ENCODE data around the gene DCAKD.

The DCAKD gene

DNA sequence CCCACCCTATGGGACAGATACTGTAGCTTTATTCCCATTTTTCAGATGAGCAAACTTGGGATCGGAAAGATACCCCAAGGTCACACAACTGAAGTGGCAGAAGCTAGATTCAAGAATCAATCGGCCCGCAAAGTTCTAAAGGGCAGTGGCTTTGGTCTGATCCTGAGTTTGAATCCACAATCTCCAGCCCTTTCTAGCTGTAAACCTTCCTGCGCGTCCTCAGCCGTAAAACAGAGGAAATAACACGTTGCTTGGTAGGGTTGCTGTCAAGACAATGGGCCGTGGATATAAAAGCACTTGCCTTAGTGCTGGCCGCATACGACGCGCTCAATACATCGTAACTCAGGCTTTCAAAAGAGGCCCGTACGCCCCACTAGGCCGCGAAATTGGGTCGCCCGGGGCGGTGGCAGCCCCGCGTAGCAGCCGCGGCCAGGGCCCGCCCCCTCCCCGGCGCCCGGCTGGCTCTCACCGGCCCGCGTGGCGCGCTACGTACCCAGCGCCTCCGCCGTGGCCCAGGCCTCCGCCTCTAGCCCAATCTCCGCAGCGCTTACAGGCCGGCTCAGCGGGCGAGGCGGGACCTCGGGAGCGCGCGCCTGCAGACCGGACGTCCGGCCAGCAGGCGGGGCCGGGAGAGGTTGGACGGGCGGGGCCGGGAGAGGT is at the start of gene DCAKD:
TSS of gene DCAKD (minus strand) at position 573 of the 660 bp plus-strand sequence. CDS start 16,747 bp downstream, outside the sequence.
- peak; percentile 90 to 93 for DNase-seq

GRCh38 chr17:45098869-45099616 is 47.6 kb upstream of the DCAKD start:
- DNase-seq, result peak; percentile 77 to 82

DNA sequence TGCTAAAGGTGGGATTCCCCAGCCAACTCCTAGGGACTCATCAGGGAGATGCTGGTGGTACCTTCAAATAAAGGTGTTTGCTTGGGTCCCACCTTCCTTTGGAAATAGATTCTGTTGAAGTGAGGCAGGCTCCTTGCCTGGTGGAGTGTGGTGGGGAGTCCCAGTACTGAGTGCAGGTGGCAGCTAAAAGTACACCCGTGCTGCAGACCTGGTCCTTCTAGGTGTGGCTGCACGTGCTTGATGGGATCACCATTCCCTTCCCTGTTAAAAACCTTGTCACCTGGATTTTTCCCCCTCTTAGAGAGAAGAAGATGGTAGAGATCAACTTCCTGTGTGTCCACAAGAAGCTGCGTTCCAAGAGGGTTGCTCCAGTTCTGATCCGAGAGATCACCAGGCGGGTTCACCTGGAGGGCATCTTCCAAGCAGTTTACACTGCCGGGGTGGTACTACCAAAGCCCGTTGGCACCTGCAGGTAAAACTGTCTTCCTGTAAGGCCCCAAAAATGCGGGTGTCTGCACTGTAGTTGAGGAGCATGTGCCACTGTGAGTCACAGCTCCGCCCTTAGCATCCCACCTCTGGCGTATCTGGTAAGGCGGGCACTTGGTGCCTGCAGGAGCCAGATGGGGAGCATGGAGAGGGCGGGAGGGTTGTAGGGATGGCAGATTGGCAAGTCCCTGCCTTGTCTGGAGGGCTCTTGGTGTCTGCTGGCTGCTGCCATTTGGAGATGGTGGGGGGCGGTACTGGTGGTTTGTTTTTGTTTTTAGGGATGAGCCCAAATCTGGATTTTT is 46.8 kb upstream of the DCAKD start:
- DNase-seq, result no peak

DNA sequence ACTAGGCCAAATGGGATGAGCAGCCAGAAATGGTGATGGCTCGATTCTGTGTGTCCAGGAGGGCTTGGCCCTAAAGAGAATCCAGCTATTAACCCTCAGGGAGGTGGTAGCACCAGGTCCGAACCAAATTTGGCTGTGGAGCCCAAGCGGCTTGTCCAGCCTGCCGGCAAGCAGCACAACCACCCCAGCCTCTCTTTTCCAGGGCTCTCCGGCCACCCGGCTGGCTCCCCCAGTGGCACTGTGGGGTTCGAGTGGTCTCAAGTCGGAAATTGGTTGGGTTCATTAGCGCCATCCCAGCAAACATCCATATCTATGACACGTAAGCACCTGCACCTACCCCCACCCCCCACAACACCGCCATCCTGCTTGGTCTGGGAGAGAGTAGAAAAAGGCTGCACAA is 45.5 kb upstream of the DCAKD start:
- no peak for DNase-seq

DNA sequence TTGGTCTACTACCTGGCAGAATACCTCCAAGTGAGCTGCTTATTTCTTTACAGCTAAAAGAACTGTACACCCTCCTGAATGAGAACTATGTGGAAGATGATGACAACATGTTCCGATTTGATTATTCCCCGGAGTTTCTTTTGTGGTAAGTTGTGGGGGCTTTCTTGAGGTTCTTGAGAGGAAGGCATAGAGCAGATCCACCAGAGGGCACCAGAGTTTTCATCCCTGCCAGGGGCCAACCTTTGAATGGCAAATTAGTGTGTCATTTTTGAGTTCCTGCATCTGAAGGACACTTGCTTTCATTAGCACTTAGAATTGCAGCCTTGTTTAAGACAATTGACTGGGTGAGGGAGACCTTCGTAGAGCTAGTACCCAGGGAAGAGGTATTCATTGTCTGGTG is 44.7 kb upstream of the DCAKD start:
- DNase-seq, result no peak

GRCh38 chr17:45093444-45094110 is 42.1 kb upstream of the DCAKD start:
- DNase-seq, result no peak

- no peak for DNase-seq
These were observed 41.5 kb upstream of the DCAKD start for GRCh38 chr17:45092911-45093430.

GRCh38 chr17:45091778-45092425 is 40.5 kb upstream of the DCAKD start:
- DNase-seq, result no peak

GRCh38 chr17:45090711-45091110 is 39.3 kb upstream of the DCAKD start:
- DNase-seq, result no peak

- DNase-seq, result no peak
These were observed 37.3 kb upstream of the DCAKD start for GRCh38 chr17:45088741-45089140.

- DNase-seq, result no peak
These were observed 36.5 kb upstream of the DCAKD start for GRCh38 chr17:45087978-45088377.

GRCh38 chr17:45087504-45087975 is 36.1 kb upstream of the DCAKD start:
- no peak for DNase-seq

- DNase-seq, result no peak
These were observed 35.6 kb upstream of the DCAKD start for GRCh38 chr17:45086865-45087503.

- DNase-seq, result no peak
These were observed 35.0 kb upstream of the DCAKD start for GRCh38 chr17:45086391-45086790.

- no peak for DNase-seq
These were observed 29.7 kb upstream of the DCAKD start for GRCh38 chr17:45081047-45081703.

DNA sequence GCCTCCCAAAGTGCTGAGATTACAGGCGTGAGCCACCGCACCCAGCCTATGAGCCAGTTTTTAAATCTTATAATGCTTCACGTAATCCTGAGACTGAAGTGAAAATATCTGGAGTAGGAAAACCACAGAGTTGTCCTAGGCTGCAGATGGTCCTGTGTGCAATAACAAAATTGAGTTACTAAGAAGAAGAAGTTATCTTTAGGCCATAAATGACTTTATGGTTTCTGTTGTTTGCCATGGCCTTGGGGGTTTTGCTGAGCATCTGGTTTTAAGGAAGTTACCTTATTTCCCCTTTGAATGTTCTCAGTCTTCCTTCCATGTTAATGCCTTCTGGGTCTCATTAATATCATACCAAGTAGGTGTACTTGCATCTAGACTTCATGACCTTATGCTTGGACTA is 26.2 kb upstream of the DCAKD start:
- no peak for DNase-seq

- DNase-seq, result no peak
These were observed 22.1 kb upstream of the DCAKD start for GRCh38 chr17:45073414-45074070.

GRCh38 chr17:45070809-45071208 is 19.4 kb upstream of the DCAKD start:
- DNase-seq, result no peak

GRCh38 chr17:45070001-45070400 is 18.6 kb upstream of the DCAKD start:
- DNase-seq, result no peak

- no peak for DNase-seq
These were observed 16.2 kb upstream of the DCAKD start for GRCh38 chr17:45067637-45068036.

DNA sequence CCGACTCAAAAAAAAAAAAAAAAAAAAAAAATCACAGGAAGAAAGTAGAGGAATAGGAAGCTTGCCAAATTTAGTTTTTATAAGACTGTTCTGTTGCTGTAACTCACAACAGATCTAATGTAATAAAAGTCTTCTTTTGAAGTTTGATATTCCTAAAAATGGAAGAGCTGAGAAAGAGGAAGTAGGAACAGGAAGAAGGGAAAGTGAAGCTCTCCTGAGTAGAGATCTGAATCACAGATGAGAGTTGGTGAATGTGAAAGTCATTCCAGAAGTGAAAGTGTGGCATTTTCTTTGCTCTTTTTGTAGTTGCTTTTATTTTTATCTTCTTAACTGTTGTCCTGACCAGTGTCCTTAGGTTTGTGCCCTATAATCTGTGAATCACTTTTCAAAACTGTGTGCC is 11.8 kb upstream of the DCAKD start:
- DNase-seq, result no peak

Data from stimulated activated CD4-positive, alpha-beta T cell treated with anti-CD3 and anti-CD28 coated beads, Interleukin-2, amount 100 ng/mL, for 24 hours (primary cell).